ENCODE data around the gene NDUFA13.

DNA sequence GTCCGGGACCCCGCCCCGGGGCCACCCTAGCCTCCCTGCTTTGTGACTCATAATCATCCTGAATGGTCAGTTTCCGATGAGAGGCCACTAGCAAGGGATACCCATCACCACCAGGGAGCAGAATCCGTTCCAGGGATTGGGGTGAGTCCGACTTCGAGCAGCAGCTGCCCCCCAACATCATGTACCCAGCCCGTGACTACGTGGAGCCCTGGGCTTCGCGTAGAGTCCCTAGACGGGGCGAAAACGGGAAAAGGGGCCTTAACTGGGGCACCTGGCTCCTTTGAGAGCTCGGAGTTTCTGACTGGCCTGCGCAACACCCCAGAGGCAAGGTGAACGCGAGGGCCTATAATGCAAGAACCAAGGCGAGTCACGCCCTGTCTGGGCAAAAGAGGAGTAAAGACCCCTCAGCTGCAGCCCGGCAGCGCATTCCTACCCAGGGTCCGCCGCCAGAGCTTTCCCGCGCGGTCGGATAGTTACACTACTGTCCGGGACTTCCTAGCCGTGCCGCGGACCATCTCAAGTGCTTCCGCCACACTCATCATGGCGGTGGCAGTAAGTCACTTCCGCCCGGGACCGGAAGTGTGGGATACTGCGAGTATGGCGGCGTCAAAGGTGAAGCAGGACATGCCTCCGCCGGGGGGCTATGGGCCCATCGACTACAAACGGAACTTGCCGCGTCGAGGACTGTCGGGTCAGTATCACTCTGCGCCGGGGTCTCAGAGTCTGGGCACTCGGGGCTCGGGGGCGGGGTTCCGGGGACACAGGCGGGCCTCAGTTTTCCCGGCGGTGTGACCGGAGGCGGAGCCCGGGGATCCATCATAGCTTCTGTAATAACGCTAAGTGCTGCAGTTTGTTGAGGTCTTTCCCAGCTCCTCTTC lies at the start of gene NDUFA13:
- no peak for TF ChIP-seq EZH2phosphoT487 (IDR thresholded peaks at IDR 0.05; ENCODE audit: borderline replicate concordance)
- TF ChIP-seq, protein P1, sequence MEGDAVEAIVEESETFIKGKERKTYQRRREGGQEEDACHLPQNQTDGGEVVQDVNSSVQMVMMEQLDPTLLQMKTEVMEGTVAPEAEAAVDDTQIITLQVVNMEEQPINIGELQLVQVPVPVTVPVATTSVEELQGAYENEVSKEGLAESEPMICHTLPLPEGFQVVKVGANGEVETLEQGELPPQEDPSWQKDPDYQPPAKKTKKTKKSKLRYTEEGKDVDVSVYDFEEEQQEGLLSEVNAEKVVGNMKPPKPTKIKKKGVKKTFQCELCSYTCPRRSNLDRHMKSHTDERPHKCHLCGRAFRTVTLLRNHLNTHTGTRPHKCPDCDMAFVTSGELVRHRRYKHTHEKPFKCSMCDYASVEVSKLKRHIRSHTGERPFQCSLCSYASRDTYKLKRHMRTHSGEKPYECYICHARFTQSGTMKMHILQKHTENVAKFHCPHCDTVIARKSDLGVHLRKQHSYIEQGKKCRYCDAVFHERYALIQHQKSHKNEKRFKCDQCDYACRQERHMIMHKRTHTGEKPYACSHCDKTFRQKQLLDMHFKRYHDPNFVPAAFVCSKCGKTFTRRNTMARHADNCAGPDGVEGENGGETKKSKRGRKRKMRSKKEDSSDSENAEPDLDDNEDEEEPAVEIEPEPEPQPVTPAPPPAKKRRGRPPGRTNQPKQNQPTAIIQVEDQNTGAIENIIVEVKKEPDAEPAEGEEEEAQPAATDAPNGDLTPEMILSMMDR (IDR thresholded peaks at IDR 0.05 in 2 of 3, conservative IDR thresholded peaks at IDR 0.05 in 1 of 3; ENCODE audit: borderline replicate concordance in 1 of 3, insufficient read depth in 1 of 3, low read depth in 2 of 3, low read length in 2 of 3), result peak in 2 of 3 experiments; percentile 33 to 45; a peak in 4 of 6 replicates
- peak; percentile 89 for TF ChIP-seq POLR2A (IDR thresholded peaks at IDR 0.05; ENCODE audit: borderline replicate concordance, extremely low read depth, insufficient read depth, insufficient read length)
- TF ChIP-seq TCF7L2 (IDR thresholded peaks at IDR 0.05; ENCODE audit: borderline replicate concordance, extremely low read depth, insufficient read depth, insufficient read length), result peak; percentile 58
- no peak for TF ChIP-seq ZNF274 (IDR thresholded peaks at IDR 0.05; ENCODE audit: low read depth, low read length)
- TF ChIP-seq, protein P2, sequence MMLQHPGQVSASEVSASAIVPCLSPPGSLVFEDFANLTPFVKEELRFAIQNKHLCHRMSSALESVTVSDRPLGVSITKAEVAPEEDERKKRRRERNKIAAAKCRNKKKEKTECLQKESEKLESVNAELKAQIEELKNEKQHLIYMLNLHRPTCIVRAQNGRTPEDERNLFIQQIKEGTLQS (IDR thresholded peaks at IDR 0.05), result no peak
- no peak for TF ChIP-seq JUND (IDR thresholded peaks at IDR 0.05)
- TF ChIP-seq SIN3A (IDR thresholded peaks at IDR 0.05; ENCODE audit: low read depth), result 0 out of 2 replicates have a peak, but pooled peaks have one; percentile 22
- TF ChIP-seq ELF1 (IDR thresholded peaks at IDR 0.05; ENCODE audit: borderline replicate concordance, low read depth), result peak; percentile 100
- peak; percentile 84 for TF ChIP-seq EGR1 (IDR thresholded peaks at IDR 0.05; ENCODE audit: low read depth)
- no peak for TF ChIP-seq EZH2 (IDR thresholded peaks at IDR 0.05)
- peak; percentile 97 for TF ChIP-seq POLR2AphosphoS5 (IDR thresholded peaks at IDR 0.05; ENCODE audit: low read depth, low read length)
- no peak for TF ChIP-seq FOSL1 (IDR thresholded peaks at IDR 0.05; ENCODE audit: low read depth)
- no peak for TF ChIP-seq RAD21 (IDR thresholded peaks at IDR 0.05; ENCODE audit: low read depth)

Data from HCT116 (cell line).